Calu3 (cell line): ENCODE measurements around the gene TIGD2. TPM values are rescaled to one million over a fixed set of nuclear protein-coding genes. Genes with fewer than 3 reads are reported as not detected.

Experiments used
- BruUV-seq: library from RNA; stranded (reverse); fragments of 400-500 nt; replicated peaks from 2 replicates; lab custom pipeline; 2021; lab: Mats Ljungman, UMichigan
- CTCF ChIA-PET: fragments of 300-600 bp; sonication (Branson Sonifier 250); formaldehyde crosslinking; loops from one replicate; lab custom pipeline; 2022; ENCODE audit warnings: antibody characterized with exemption; lab: Charles Lee
- DNase-seq: peaks from one replicate; pipeline ENCODE4 v3.0.0; 2022
- H3K27ac Mint-ChIP-seq: one replicate; pipeline ENCODE4 v1.8.0; 2022; ENCODE audit warnings: mixed read lengths; ENCODE audit not compliant: unreplicated experiment
- H3K27me3 Mint-ChIP-seq: one replicate; pipeline ENCODE4 v1.8.0; 2022; ENCODE audit warnings: mixed read lengths; ENCODE audit not compliant: unreplicated experiment
- H3K36me3 Mint-ChIP-seq: one replicate; pipeline ENCODE4 v1.8.0; 2022; ENCODE audit warnings: mild to moderate bottlenecking, moderate library complexity, mixed read lengths; ENCODE audit not compliant: insufficient read depth, unreplicated experiment
- H3K4me1 Mint-ChIP-seq: one replicate; pipeline ENCODE4 v1.8.0; 2022; ENCODE audit warnings: mild to moderate bottlenecking, low read depth, mixed read lengths; ENCODE audit not compliant: unreplicated experiment
- H3K4me3 Mint-ChIP-seq: one replicate; pipeline ENCODE4 v1.8.0; 2022; ENCODE audit warnings: mild to moderate bottlenecking, low read depth, moderate library complexity, mixed read lengths; ENCODE audit not compliant: unreplicated experiment
- H3K9me3 Mint-ChIP-seq: one replicate; pipeline ENCODE4 v1.8.0; 2022; ENCODE audit warnings: low read depth, mixed read lengths; ENCODE audit not compliant: unreplicated experiment
- CTCF ChIP-seq: fragments of 200-600 bp; IDR thresholded peaks from one replicate; pipeline ENCODE4 v1.8.0; 2022; ENCODE audit warnings: antibody characterized with exemption; ENCODE audit not compliant: unreplicated experiment
- intact Hi-C: fragments of 100-400 bp; cut with micrococcal nuclease; formaldehyde crosslinking; loops from one replicate; pipeline ENCODE4 v1.10.0; 2022; ENCODE audit not compliant: unreplicated experiment
- total RNA-seq: library from RNA; stranded (reverse); gene quantifications from 2 replicates; pipeline ENCODE4 v1.2.3, GENCODE V29; 2022

The TIGD2 gene
- total RNA-seq, 1 experiment from 2014 or later = 11.4 TPM

- H3K36me3 Mint-ChIP-seq = no peaks in the 10 kb centered on the region
- BruUV-seq = no TSS peak
- H3K9me3 Mint-ChIP-seq = no peaks in the 10 kb centered on the region
- no peak for TF ChIP-seq CTCF
- CTCF ChIA-PET = no interaction called here
- no peak overlapping the region for H3K4me3 Mint-ChIP-seq
- intact Hi-C loops = no loop called here
- no peaks in the 10 kb centered on the region for H3K27me3 Mint-ChIP-seq
- H3K27ac Mint-ChIP-seq = no peak overlapping the region
- DNase-seq = no peak
- H3K4me1 Mint-ChIP-seq = no peaks in the 10 kb centered on the region
These were observed 33.0 kb upstream of the TIGD2 start for GRCh38 chr4:89078300-89078699.

DNA sequence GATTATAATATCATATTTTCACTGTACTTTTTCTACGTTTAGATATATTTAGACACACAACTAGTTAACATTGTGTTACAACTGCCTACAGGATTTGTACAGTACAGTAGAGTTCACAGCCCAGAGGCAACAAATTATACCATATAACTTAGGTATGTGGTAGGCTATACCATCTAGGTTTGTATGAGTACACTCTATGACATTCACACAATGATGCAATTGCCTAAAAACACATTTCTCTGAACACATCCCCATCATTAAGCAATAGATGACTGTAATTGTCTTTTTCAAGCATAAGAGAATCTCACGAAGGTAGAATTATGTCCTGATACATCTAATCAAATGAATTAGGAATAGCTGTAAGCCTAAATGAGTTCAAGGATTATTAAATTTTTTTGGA lies 12.3 kb upstream of the TIGD2 start:
- Mint-ChIP-seq H3K27me3 (no peaks in the 10 kb centered on the region), H3K36me3 (no peaks in the 10 kb centered on the region), H3K4me3 (no peak overlapping the region), H3K9me3 (no peaks in the 10 kb centered on the region), H3K4me1 (no peaks in the 10 kb centered on the region), H3K27ac (no peak overlapping the region)
- intact Hi-C loops = no loop called here
- DNase-seq = no peak
- BruUV-seq = no TSS peak
- no peak for TF ChIP-seq CTCF
- CTCF ChIA-PET = no interaction called here

DNA sequence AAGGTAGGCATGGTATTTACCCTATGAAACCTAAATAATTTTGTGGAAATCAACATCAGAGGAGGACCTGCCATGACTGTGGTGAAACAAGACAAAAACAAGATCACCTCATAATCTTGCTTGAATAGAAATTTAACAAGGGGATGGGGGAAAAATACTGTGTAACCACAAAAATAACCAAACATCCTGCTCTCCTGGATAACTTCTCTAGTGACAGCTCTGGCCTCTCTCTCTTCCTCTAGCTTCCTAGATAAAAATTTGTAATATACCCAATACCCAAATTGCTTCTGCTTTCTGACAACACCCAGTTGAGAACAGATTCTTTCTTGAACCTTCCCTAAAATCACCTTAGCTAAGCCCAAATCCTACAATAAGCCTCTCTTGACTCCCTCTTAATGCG lies 11.9 kb upstream of the TIGD2 start:
- no TSS peak for BruUV-seq
- TF ChIP-seq CTCF = no peak
- no peak for DNase-seq
- Mint-ChIP-seq H3K36me3 (no peaks in the 10 kb centered on the region), H3K4me1 (no peaks in the 10 kb centered on the region), H3K4me3 (no peak overlapping the region), H3K9me3 (no peaks in the 10 kb centered on the region), H3K27me3 (no peaks in the 10 kb centered on the region), H3K27ac (no peak overlapping the region)
- CTCF ChIA-PET = no interaction called here
- intact Hi-C loops = no loop called here

- Mint-ChIP-seq H3K4me1 (no peaks in the 10 kb centered on the region), H3K27me3 (no peaks in the 10 kb centered on the region), H3K36me3 (no peaks in the 10 kb centered on the region), H3K27ac (no peak overlapping the region), H3K9me3 (no peaks in the 10 kb centered on the region), H3K4me3 (no peak overlapping the region)
- intact Hi-C loops = no loop called here
- no TSS peak for BruUV-seq
- no peak for TF ChIP-seq CTCF
- DNase-seq = no peak
- CTCF ChIA-PET = no interaction called here
These were observed 10.5 kb upstream of the TIGD2 start for GRCh38 chr4:89100853-89101252.
